GM12865 (cell line): ENCODE results near the gene INHBE.

Experiments
- DNase-seq: peaks from one replicate; pipeline ENCODE4 v3.0.0; 2010; ENCODE audit warnings: low read depth
- H3K4me3 ChIP-seq: 2 replicates; pipeline ENCODE4 v1.5.1; 2011; ENCODE audit warnings: mild to moderate bottlenecking, low read depth, low read length, control low read depth
- CTCF ChIP-seq: IDR thresholded peaks from 2 replicates; pipeline ENCODE4 v1.5.1; 2011; ENCODE audit warnings: low read length, control low read depth, low read depth, inconsistent platforms; ENCODE audit not compliant: insufficient read depth; ENCODE audit errors: missing control alignments

The INHBE gene

GRCh38 chr12:57461276-57461916, 6.3 kb downstream of the INHBE start:
- peak overlapping the region; percentile 71 for H3K4me3 ChIP-seq
- DNase-seq = no peak
- no peak for TF ChIP-seq CTCF

GRCh38 chr12:57461917-57462250, 6.8 kb downstream of the INHBE start:
- TF ChIP-seq CTCF = no peak
- DNase-seq = no peak
- peak overlapping the region; percentile 71 for H3K4me3 ChIP-seq

- peak; percentile 94 for DNase-seq
- H3K4me3 ChIP-seq = peak overlapping the region; percentile 71
- TF ChIP-seq CTCF = peak; percentile 96
These were observed 7.3 kb downstream of the INHBE start for GRCh38 chr12:57462251-57462911.

GRCh38 chr12:57462912-57463253, 7.8 kb downstream of the INHBE start:
- DNase-seq = no peak
- H3K4me3 ChIP-seq = no peak overlapping the region
- no peak for TF ChIP-seq CTCF

- H3K4me3 ChIP-seq = no peak overlapping the region
- no peak for TF ChIP-seq CTCF
- no peak for DNase-seq
These were observed 9.5 kb downstream of the INHBE start for GRCh38 chr12:57464569-57464968.

GRCh38 chr12:57465030-57465746, 10.1 kb downstream of the INHBE start:
- DNase-seq = no peak
- TF ChIP-seq CTCF = no peak
- H3K4me3 ChIP-seq = no peak overlapping the region
